Epithelial cell of proximal tubule (primary cell): ENCODE data around the gene RRM2. TPM values are rescaled to one million over a fixed set of nuclear protein-coding genes. Genes with fewer than 3 reads are reported as not detected.
"Not testable (repeated sequence)": the region's sequence is repeated elsewhere in the genome, so short reads cannot be mapped to it uniquely, and the experiment has no call there.

ENCODE experiments used
- DNase-seq: peaks from one replicate; pipeline ENCODE4 v3.0.0-alpha.2; 2011; ENCODE audit warnings: low read depth
- H3K4me3 ChIP-seq: 2 replicates; pipeline ENCODE4 v1.5.1; 2011; ENCODE audit warnings: low read depth, mild to moderate bottlenecking, low read length
- total RNA-seq: library from RNA; depleted of rRNA; stranded (reverse); fragments of >200 nt; gene quantifications from 2 replicates; pipeline ENCODE4 v1.2.3, GENCODE V29; 2015
- TF ChIP-seq, protein P1 (sequence below): conservative IDR thresholded peaks from 2 replicates; pipeline ENCODE4 v1.5.1; 2012; ENCODE audit warnings: low read depth, mild to moderate bottlenecking, low read length

RRM2 gene
- total RNA-seq, 1 donor from 2014 or later, result 214 TPM

DNA sequence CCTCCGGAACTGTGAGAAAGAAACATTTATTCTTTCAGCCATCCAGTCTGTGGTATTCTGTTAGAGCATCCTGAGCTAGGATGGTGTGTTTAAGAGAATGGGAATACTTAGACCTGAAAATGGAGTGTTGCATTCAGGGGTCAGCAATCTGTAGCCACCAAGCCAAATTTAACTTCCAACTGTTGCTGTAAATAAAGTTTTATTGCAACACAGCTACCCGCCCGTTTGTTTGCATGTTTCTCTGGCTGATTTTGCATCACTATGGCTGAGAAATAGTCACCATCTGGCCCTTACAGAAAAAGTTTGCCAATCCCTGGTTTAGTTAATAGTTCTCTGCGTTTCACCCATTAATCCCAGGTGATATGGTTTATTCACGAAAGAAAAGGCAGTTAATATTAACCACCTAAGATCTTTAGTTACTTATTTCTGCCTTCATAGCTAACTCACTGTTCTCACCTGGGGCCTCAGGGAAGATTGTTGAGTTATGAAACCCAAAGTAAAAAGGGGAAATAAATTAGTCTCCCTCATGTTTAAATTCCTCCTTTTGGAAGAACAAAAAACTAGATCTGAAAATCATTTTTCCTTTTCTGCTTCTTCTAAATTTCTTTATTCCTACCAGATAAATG lies 32.9 kb upstream of the RRM2 start:
- DNase-seq, result no peak
- TF ChIP-seq, protein P1, sequence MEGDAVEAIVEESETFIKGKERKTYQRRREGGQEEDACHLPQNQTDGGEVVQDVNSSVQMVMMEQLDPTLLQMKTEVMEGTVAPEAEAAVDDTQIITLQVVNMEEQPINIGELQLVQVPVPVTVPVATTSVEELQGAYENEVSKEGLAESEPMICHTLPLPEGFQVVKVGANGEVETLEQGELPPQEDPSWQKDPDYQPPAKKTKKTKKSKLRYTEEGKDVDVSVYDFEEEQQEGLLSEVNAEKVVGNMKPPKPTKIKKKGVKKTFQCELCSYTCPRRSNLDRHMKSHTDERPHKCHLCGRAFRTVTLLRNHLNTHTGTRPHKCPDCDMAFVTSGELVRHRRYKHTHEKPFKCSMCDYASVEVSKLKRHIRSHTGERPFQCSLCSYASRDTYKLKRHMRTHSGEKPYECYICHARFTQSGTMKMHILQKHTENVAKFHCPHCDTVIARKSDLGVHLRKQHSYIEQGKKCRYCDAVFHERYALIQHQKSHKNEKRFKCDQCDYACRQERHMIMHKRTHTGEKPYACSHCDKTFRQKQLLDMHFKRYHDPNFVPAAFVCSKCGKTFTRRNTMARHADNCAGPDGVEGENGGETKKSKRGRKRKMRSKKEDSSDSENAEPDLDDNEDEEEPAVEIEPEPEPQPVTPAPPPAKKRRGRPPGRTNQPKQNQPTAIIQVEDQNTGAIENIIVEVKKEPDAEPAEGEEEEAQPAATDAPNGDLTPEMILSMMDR, result no peak
- H3K4me3 ChIP-seq, result no peak overlapping the region

DNA sequence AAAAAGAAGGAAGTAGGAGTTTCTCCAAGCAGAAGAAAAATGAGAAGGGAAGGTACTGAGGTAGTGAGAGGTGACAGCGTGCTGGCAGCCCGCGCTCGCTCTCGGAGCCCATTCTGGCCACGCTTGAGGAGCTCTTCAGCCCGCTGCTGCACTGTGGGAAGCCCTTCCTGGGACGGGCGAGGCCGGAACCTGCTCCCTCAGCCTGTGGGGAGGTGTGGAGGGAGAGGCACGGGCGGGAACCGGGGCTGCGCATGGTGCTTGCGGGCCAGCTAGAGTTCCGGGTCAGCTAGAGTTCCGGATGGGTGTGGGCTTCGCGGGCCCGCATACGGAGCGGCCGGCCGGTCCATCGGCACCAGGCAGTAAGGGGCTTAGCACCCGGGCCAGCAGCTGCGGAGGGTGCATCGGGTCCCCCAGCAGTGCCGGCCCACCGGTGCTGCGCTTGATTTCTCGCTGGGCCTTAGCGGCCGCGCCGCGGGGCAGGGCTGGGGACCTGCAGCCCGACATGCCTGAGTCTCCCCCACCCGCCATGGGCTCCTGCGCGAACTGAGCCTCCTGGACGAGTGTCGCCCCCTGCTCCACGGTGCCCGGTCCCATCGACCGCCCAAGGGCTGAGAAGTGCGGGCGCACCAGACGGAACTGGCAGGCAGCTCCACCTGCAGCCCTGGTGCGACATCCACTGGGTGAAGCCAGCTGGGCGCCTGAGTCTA lies 31.2 kb upstream of the RRM2 start:
- TF ChIP-seq, protein P1, result peak; percentile 27
- no peak for DNase-seq
- peak overlapping the region; percentile 47 for H3K4me3 ChIP-seq

DNA sequence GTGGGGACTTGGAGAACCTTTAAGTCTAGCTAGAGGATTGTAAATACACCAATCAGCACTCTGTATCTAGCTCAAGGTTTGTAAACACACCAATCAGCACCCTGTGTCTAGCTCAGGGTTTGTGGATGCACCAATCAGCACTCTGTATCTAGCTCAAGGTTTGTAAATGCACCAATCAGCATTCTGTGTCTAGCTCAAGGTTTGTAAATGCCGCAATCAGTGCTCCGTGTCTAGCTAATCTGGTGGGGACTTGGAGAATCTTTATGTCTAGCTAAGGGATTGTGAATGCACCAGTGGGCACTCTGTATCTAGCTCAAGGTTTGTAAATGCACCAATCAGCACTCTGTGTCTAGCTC lies 30.7 kb upstream of the RRM2 start:
- not testable (repeated sequence) for H3K4me3 ChIP-seq, DNase-seq

DNA sequence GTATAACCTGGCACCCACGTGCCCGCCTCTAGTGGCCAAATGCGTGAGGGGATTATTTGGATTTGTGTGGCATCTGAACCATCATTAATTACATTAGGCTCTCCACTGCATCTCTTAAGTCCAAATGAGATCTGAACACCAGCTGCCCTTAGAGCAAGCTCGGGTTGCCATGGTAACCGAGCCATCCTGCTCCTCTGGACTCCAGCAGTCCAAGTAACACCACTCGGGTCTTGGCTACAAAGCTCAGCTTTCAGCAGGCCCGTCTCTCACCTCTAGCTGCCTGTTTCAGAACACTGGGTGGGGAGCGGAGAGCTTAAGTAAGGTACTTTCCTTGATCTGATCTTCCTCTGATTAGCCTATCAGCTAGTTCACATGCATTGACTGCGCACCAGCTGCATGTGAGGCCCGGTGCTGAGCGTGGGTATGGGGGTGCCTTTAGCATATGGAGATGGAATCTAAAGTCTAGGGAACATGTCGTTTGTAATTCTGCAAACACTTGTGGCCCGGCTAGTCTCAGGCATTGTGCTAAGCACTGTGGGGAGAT lies 28.2 kb upstream of the RRM2 start:
- H3K4me3 ChIP-seq, result no peak overlapping the region
- DNase-seq, result no peak
- TF ChIP-seq, protein P1, result no peak

DNA sequence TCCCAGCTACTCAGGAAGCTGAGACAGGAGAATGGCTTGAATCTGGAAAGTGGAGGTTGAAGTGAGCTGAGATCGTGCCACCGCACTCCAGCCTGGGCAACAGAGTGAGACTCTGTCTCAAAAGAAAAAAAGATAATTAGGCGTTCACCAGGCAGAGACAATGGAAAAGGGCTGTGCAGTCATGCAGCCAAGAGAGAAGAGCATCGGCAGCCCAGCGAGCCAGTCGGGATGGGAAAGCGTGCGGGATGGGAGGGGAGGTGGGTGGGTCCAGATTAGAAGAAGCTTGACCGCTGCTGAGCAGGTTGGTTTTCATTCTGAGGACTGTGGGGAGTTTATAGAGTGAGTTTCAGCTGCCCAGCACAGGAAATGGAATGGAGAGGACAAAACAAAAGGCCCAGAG lies 27.4 kb upstream of the RRM2 start:
- DNase-seq, result no peak
- H3K4me3 ChIP-seq, result no peak overlapping the region
- TF ChIP-seq, protein P1, result no peak

DNA sequence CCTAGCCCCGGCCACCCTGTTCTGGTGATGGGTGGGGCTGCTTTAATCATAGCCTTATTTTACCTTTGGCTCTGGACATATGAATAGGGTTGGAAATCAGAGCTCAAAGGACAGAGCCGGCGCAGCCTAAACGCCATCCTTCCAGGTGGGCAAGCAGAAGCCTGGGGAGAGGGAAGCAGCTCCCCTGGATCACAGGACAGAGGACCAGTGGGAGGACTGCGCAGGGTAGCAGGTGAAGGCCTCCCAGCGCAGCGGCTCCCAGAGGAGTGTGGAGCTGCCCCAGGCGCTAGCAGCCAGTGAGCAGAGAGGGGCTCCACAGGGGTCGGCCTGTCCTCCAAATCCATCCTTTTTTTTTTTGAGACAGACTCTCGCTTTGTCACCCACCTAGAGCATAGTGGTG lies 25.9 kb upstream of the RRM2 start:
- H3K4me3 ChIP-seq, result no peak overlapping the region
- DNase-seq, result no peak
- TF ChIP-seq, protein P1, result no peak

DNA sequence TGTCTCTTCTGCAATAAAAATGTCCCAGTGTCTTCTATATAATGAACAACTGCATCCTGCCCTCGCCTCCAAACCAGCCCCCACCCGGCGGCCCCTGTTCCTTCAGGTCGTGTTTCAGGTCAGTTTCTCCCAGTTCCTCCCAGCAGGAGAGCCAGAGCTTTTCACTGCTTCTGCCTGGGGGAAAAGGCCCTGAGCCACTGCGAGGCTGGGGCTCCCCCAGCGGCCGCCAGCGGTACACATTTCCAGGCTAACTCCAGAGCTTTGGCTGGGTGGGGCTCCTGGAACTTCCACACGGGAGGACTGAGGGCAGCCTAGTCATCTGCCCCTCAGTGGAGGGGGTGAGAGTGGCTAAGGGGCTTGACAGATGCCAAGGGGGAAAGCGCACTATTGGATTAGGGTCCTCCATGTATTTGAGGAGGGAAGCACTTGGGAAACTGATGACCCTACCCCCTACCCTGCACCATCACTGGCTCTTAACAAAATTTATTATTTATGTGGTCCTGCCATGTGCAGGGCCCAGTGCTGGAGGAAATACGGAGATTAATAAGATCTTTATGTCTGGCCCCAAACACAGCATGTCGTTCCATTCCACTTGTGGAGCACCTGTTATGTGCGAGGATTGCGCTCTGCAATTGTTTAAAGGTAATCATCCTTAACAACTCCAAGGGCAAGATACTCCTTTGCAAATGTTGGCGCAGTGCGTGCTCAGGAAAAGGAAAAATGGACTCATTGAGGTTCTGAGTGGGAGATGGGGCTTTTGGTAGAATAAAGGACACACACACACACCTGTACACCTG lies 25.0 kb upstream of the RRM2 start:
- no peak for DNase-seq
- H3K4me3 ChIP-seq, result no peak overlapping the region
- TF ChIP-seq, protein P1, result peak; percentile 88
